Adrenal gland (tissue), 5 donors: Measurements from ENCODE around the gene OCEL1.
"Not testable (repeated sequence)": the region's sequence is repeated elsewhere in the genome, so short reads cannot be mapped to it uniquely, and the experiment has no call there.

Source experiments
- POLR2A ChIP-seq, 2 donors: fragments of 450-650 bp; IDR thresholded peaks; one replicate each; pipeline ENCODE4 v1.6.1; 2017; ENCODE audit warnings: antibody characterized with exemption in 2 of 2, mild to moderate bottlenecking in 2 of 2, moderate library complexity in 1 of 2
- TF ChIP-seq, protein P1 (sequence below), 6 experiments: fragments of 450-650 bp in 4 of 6; fragments of 200-600 bp in 2 of 6; sonication (generic) in 1 of 6; IDR thresholded peaks; 1 replicate in 5 of 6; 2 replicates in 1 of 6; pipeline versions ENCODE4 v1.5.1 to v1.8.0; 2016 to 2021; ENCODE audit warnings: antibody characterized with exemption in 6 of 6, mild to moderate bottlenecking in 2 of 6, moderate library complexity in 1 of 6
- donor health status: DM: no; HTN: no; CAD: no.

- TF ChIP-seq, protein P1, sequence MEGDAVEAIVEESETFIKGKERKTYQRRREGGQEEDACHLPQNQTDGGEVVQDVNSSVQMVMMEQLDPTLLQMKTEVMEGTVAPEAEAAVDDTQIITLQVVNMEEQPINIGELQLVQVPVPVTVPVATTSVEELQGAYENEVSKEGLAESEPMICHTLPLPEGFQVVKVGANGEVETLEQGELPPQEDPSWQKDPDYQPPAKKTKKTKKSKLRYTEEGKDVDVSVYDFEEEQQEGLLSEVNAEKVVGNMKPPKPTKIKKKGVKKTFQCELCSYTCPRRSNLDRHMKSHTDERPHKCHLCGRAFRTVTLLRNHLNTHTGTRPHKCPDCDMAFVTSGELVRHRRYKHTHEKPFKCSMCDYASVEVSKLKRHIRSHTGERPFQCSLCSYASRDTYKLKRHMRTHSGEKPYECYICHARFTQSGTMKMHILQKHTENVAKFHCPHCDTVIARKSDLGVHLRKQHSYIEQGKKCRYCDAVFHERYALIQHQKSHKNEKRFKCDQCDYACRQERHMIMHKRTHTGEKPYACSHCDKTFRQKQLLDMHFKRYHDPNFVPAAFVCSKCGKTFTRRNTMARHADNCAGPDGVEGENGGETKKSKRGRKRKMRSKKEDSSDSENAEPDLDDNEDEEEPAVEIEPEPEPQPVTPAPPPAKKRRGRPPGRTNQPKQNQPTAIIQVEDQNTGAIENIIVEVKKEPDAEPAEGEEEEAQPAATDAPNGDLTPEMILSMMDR (IDR thresholded peaks at IDR 0.05): not testable (repeated sequence)
- TF ChIP-seq POLR2A (IDR thresholded peaks at IDR 0.05): not testable (repeated sequence)
Measured at GRCh38 chr19:17274892-17275291, 48.9 kb downstream of the OCEL1 start.
